Liver (tissue), 3 donors: ENCODE data around the gene ST6GAL1.

Experiments used
- CTCF ChIP-seq: fragments of 150-350 bp; IDR thresholded peaks from 2 replicates; pipeline ENCODE4 v1.5.1; 2017; ENCODE audit warnings: improper control_type of control experiment, low read depth, low read length; ENCODE audit not compliant: missing input control
- GABPA ChIP-seq, 2 donors: IDR thresholded peaks in 1 of 2; conservative IDR thresholded peaks in 1 of 2; 2 replicates each; pipeline ENCODE4 v1.6.1; 2016; ENCODE audit warnings: antibody characterized with exemption in 2 of 2, mild to moderate bottlenecking in 1 of 2, moderate library complexity in 1 of 2
- MAX ChIP-seq: IDR thresholded peaks from 2 replicates; pipeline ENCODE4 v1.6.1; 2016; ENCODE audit warnings: antibody characterized with exemption
- RAD21 ChIP-seq, 2 donors: IDR thresholded peaks; 2 replicates each; pipeline ENCODE4 v1.6.1; 2016; ENCODE audit warnings: antibody characterized with exemption in 2 of 2, mild to moderate bottlenecking in 2 of 2
- REST ChIP-seq: IDR thresholded peaks from 2 replicates; pipeline ENCODE4 v1.6.1; 2016; ENCODE audit warnings: antibody characterized with exemption, mild to moderate bottlenecking
- RXRA ChIP-seq, 2 donors: IDR thresholded peaks; 2 replicates each; pipeline ENCODE4 v1.6.1; 2017 to 2018; ENCODE audit warnings: antibody characterized with exemption in 2 of 2, mild to moderate bottlenecking in 1 of 2
- SP1 ChIP-seq: IDR thresholded peaks from 2 replicates; pipeline ENCODE4 v1.6.1; 2018; ENCODE audit warnings: antibody characterized with exemption, mild to moderate bottlenecking
- donor health status: healthy.
- donor health status: healthy.

GRCh38 chr3:186960347-186960746, 30.0 kb downstream of the ST6GAL1 start:
- TF ChIP-seq CTCF (no peak), RAD21 (IDR thresholded peaks at IDR 0.05) (no peak), RXRA (IDR thresholded peaks at IDR 0.05) (no peak), REST (no peak), MAX (no peak), GABPA (IDR thresholded peaks at IDR 0.05 in 1 of 2, conservative IDR thresholded peaks at IDR 0.05 in 1 of 2) (no peak), SP1 (no peak)
